Hepatocyte (in vitro differentiated cells): ENCODE results near the gene PABPC1L.

ENCODE experiments used
- CTCF ChIP-seq: fragments of 200-600 bp; sonication (generic); IDR thresholded peaks from 2 replicates; pipeline ENCODE4 v1.5.1; 2016; ENCODE audit warnings: antibody characterized with exemption, mild to moderate bottlenecking; ENCODE audit not compliant: poor library complexity
- EZH2 ChIP-seq: fragments of 200-600 bp; sonication (generic); IDR thresholded peaks from 2 replicates; pipeline ENCODE4 v1.6.1; 2016; ENCODE audit warnings: antibody characterized with exemption, mild to moderate bottlenecking, borderline replicate concordance
- EZH2phosphoT487 ChIP-seq: fragments of 200-600 bp; sonication (generic); IDR thresholded peaks from one replicate; pipeline ENCODE4 v1.6.1; 2018; ENCODE audit warnings: antibody characterized with exemption, mild to moderate bottlenecking, low read depth, moderate library complexity; ENCODE audit not compliant: unreplicated experiment, severe bottlenecking

GRCh38 chr20:44959638-44960102, 49.8 kb downstream of the PABPC1L start:
- TF ChIP-seq CTCF (no peak), EZH2 (no peak), EZH2phosphoT487 (no peak)
